GM21528 (cell line): ENCODE results near the gene IL18R1.
A peak's percentile ranks its signal among the peaks of the same experiment; 100 is the strongest.

Source experiments
- ATAC-seq: cut with Tn5 transposase; IDR thresholded peaks from one replicate; pipeline ENCODE4 v1.9.1; 2021; ENCODE audit warnings: mild to moderate bottlenecking, moderate library complexity; ENCODE audit not compliant: unreplicated experiment, low FRiP score

IL18R1 gene

GRCh38 chr2:102427249-102427648 is 71.7 kb downstream of the IL18R1 start:
- no peak for ATAC-seq

DNA sequence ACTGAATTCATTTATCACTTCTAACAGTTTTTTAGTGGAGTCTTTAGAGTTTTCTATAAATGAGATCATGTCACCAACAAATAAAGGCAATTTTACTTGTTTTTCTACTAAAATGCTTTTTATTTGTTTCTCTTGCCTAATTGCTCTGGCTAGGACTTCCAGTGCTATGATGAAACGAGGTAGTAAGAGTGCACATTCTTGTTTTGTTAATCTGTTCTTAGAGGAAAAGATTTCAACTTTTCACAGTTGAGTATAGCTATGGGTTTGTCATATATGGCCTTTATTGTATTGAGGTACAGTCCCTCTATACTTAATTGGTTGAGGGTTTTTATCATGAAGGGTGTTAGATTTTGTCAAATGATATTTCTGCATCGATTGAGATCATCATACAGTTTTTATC is 73.0 kb downstream of the IL18R1 start:
- ATAC-seq, result no peak

- no peak for ATAC-seq
Observed at GRCh38 chr2:102432386-102432785, 76.8 kb downstream of the IL18R1 start.

GRCh38 chr2:102433973-102434654 is 78.5 kb downstream of the IL18R1 start:
- ATAC-seq, result no peak

DNA sequence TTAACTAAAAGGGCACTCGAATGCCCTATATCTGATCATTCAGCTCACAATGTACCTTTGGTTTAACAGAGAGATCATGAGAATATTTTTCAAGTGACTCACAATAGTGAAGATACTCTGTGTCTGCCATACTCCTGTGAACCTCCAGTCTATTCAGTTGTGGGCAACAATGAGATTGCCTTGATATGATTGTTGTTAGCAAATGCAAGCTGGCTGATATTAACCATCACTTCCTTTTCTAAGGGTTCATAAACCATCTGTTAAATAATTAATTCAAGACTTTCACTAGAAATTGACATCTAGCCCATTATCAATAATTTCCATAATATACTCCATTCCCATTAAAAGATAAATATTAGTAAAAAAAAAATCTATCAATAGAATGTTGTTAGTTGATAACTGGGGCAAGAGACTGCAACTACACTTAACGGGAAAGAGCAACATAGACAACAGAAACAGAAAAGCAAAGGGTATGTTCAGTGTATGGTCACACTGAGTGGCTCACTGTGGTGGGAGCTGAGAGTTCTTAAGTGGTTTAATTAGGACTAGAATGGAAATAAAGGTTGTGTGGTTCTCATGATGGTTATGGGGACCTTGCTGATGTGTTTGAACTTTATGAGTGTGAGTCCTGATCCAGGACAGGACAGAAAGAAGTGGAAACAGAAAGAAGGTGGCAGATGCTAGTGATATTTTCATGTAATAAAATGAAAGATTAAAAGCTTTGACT is 79.2 kb downstream of the IL18R1 start:
- ATAC-seq, result peak; percentile 55

DNA sequence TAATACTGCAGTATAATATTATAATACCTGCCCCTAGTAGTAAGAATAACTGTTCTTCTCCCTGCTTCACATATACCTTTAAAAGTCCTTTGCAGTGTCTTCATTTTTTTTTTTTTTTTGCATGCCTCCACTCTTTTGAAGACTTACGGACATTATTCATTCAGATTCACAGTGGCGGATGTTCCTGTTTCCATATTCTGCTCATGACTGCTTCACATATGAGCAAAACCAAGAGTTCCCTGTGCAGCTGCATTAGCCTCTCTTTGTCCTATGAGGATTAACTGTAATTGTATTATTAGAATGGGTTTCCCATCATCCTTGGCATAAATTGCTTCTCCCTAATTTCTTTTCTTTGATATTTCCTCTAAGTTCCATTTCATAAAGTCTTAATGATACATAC is 80.1 kb downstream of the IL18R1 start:
- no peak for ATAC-seq

- ATAC-seq, result no peak
Observed at GRCh38 chr2:102436323-102436722, 80.7 kb downstream of the IL18R1 start.

- ATAC-seq, result no peak
Observed at GRCh38 chr2:102437122-102437521, 81.5 kb downstream of the IL18R1 start.

GRCh38 chr2:102438111-102438510 is 82.5 kb downstream of the IL18R1 start:
- no peak for ATAC-seq

- no peak for ATAC-seq
Observed at GRCh38 chr2:102438578-102438977, 83.0 kb downstream of the IL18R1 start.

- no peak for ATAC-seq
Observed at GRCh38 chr2:102439065-102439695, 83.6 kb downstream of the IL18R1 start.

GRCh38 chr2:102442967-102443828 is 87.6 kb downstream of the IL18R1 start:
- peak; percentile 69 for ATAC-seq

- ATAC-seq, result no peak
Observed at GRCh38 chr2:102444233-102444632, 88.6 kb downstream of the IL18R1 start.

GRCh38 chr2:102446936-102447335 is 91.3 kb downstream of the IL18R1 start:
- ATAC-seq, result no peak
